Measurements from ENCODE around the gene TCF21.
"Not testable (repeated sequence)": the region's sequence is repeated elsewhere in the genome, so short reads cannot be mapped to it uniquely, and the experiment has no call there.

TCF21 gene

GRCh38 chr6:133890711-133891148 is 1.8 kb downstream of the TCF21 start:
- DNase-seq: no peak

GRCh38 chr6:133891149-133891926 is 2.4 kb downstream of the TCF21 start:
- DNase-seq: no peak

GRCh38 chr6:133891927-133892812 is 3.3 kb downstream of the TCF21 start:
- DNase-seq: no peak

GRCh38 chr6:133892813-133893691 is 4.1 kb downstream of the TCF21 start:
- DNase-seq: no peak

GRCh38 chr6:133893946-133894345 is 5.0 kb downstream of the TCF21 start:
- no peak for DNase-seq

GRCh38 chr6:133894369-133894768 is 5.5 kb downstream of the TCF21 start:
- no peak for DNase-seq

GRCh38 chr6:133894795-133895358 is 6.0 kb downstream of the TCF21 start:
- no peak for DNase-seq

GRCh38 chr6:133895573-133896343 is 6.8 kb downstream of the TCF21 start:
- no peak for DNase-seq

- no peak for DNase-seq
Observed at GRCh38 chr6:133896344-133896721, 7.4 kb downstream of the TCF21 start.

GRCh38 chr6:133898263-133898662 is 9.3 kb downstream of the TCF21 start:
- no peak for DNase-seq

GRCh38 chr6:133899556-133899955 is 10.6 kb downstream of the TCF21 start:
- DNase-seq: no peak

- DNase-seq: no peak
Observed at GRCh38 chr6:133903855-133904254, 14.9 kb downstream of the TCF21 start.

GRCh38 chr6:133906050-133906449 is 17.1 kb downstream of the TCF21 start:
- no peak for DNase-seq

- peak; percentile 33 to 67 (median 48) for DNase-seq
Observed at GRCh38 chr6:133916650-133917151, 27.8 kb downstream of the TCF21 start.

- no peak for DNase-seq
Observed at GRCh38 chr6:133917781-133918180, 28.9 kb downstream of the TCF21 start.

GRCh38 chr6:133918208-133918930 is 29.5 kb downstream of the TCF21 start:
- DNase-seq: no peak

GRCh38 chr6:133919362-133919761 is 30.4 kb downstream of the TCF21 start:
- no peak for DNase-seq

- DNase-seq: peak; percentile 6 to 41 (median 16)
Observed at GRCh38 chr6:133921249-133921859, 32.4 kb downstream of the TCF21 start.

- peak in 3 of 4 experiments; percentile 12 to 27 (median 25) for DNase-seq
Observed at GRCh38 chr6:133923938-133924593, 35.2 kb downstream of the TCF21 start.

GRCh38 chr6:133931221-133931620 is 42.3 kb downstream of the TCF21 start:
- not testable (repeated sequence) for DNase-seq

Measured in activated CD4-positive, CD25-positive, alpha-beta regulatory T cell (primary cell).